Activated T-cell treated with anti-CD3 and anti-CD28 coated beads for 48 hours (primary cell): ENCODE results near the gene KRTAP1-3.
"Not testable (repeated sequence)": the region's sequence is repeated elsewhere in the genome, so short reads cannot be mapped to it uniquely, and the experiment has no call there.

Experiments
- DNase-seq: peaks from one replicate; pipeline ENCODE4 v3.0.0-alpha.2; 2020; ENCODE audit warnings: low read depth

Gene KRTAP1-3

DNA sequence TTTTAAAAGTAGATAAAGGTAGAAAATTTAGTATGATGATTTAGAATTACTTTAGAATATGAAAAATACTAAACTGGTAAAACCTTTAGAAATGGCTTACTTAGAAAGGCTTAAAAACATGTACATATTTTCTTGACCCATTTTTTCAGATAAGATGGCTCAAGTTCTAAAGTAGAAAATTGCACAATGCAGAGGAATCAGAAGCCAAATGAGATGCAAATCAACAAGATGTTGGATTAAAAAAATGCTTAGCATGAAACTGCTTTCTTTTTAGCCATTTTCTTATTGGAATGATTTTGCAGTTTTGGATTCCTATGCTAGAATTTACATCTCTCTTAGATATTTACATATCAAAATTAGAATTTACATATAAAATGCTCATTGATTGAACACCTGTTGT lies 24.2 kb downstream of the KRTAP1-3 start:
- DNase-seq, result no peak

DNA sequence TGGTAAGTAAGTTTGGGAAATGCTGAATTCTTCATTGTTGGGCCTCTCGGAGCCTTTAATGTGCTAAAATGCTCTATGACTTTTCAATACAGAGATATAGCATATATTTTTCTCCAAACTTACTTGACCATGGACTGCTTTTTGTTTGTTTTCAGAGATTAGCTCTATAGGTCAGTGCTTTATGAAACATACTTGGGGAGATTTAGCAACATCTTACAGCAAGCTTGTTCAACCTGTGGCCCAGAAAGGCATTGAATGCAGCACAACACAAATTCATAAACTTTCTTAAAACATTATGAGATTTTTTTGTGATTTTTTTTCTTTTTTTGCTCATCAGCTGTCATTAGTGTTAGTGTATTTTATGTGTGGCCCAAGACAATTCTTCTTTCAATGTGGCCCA lies 24.7 kb downstream of the KRTAP1-3 start:
- DNase-seq, result no peak

DNA sequence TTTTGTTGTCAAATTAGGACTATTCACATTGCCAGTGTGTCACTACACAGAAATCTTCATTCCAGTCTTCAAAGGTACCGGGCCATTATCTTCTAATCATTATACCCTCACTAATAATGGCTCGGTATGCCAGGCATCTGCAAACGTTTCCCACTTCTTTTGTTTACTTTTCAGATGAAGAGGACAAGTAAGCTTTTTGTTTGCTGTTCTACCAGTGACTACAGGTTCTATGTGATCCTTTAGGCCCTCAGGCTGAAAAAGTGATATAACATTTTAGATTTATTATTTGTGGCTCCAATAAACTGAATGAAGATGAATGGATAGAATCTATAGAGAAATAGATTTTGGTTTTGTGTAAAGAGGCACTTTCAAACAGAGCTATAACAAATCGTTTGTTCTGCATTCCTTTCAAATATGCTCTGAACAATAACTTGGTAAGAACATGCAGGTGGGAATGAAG lies 25.3 kb downstream of the KRTAP1-3 start:
- no peak for DNase-seq

DNA sequence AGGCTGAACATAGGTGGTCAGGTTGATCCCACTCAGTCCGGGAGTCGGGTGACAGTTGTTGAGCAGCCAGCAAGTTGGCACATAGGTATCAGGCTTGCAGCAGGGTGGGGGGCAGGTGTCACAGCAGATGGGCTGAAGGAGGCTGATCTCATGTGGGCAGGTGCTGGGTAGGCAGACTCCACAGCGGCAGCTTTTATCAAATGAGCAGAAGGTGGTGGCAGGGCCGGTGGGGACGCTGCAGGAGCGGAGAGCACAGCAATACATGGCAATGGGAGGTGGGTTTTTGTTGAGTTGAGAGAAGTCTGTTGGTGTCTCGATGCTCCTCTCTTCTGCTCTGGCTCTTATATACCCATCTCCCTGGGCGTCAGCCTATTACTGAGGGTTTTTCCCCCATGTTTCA lies 25.9 kb downstream of the KRTAP1-3 start, which contains the start of gene KRTAP3-1:
Gene KRTAP3-1, minus strand, starts transcription at position 318 of the 400 bp plus-strand sequence. Its CDS starts 54 bp downstream, at position 264.
- no peak for DNase-seq

DNA sequence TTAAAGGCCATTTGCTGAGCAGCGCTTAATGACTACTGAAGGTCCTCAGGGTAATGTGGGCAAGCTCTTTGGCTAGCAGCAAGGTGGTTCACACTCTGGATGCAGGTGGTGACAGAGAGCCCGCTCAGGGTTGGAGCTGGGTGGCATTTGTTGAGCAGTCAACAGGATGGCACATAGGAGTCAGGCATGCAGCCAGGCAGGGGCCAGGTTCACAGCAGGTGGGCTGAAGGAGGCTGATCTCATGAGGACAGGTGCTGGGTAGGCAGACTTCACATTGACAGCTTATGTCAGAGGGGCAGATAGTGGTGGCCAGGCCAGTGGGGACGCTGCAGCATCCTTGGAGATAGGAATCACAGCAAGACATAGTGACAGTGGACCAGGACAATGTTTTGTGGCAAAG lies 30.3 kb downstream of the KRTAP1-3 start:
- DNase-seq, result no peak

DNA sequence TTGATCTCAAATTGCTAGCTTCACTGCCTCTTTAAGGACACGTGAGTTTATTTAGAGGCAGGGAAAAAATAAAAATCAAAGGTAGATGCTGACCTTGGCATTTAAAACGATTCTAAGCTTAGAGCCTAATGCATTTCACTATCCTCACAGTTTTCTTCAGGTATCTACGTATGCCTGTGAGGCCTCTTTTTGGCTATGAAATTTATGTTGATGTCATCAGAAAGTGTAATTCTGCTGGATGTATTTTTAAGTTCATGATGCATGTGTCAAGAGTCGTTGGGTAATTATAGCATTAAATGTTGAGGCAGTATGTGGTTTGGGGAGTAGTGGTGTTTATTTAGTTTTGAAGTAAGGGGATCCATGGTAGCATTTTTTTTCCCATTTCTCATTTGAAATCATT lies 30.7 kb downstream of the KRTAP1-3 start:
- DNase-seq, result no peak

DNA sequence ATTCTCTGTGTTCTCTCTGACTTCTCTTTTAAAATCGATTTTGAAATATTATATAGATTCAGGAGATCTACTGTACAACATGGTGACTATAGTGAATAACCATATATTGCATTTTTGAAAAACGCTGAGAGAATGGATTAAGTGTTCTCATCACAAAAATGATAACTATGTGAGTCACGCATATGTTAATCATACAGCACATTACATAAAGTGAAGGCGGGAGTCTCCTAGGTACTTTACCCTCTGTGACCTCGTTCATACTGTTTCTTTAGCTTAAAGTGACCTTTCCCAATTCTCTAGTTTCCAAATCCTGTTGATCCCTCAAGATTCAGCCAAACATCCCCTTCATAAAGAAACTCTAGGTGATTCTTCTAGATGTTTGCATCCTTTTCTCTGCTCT lies 31.9 kb downstream of the KRTAP1-3 start:
- no peak for DNase-seq

DNA sequence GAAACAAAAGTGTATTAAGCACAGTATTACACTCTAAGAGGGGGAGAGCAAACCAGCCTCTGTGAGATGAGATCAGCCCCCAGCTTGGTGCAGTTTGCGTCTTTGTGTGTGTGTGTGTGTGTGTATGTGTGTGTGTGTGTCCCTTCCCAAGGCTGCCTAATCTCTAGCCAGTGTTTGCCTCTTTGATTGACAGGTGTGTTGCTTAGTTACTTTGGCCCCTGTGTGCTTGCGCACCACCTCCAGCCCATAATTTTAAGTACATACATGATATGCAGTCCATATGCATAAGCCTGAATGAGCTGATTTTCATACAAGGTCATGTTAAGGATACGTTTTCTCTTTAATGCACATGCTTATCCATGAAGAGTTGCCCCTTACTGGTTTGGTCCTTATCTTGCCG lies 32.9 kb downstream of the KRTAP1-3 start:
- DNase-seq, result no peak

DNA sequence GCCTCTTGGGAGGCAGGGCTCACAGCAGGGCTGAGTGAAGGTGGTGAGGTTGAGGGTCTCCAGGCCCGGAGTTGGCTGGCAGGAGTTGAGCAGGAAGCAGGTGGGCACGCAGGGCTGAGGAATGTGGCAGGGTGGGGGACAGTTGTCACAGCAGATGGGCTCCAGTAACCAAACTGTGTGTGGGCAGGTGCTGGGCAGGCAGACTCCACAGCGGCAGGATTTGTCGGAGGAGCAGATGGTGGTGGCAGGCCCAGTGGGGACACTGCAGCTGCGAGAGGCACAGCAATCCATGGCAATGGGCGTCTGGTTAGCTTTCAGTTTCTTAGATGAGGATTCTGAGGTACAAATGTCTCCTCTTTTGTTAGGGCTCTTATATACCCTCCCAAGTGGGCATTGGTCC lies 35.1 kb downstream of the KRTAP1-3 start, which contains the start of gene KRTAP3-2:
Gene KRTAP3-2, minus strand, starts transcription at position 344 of the 400 bp plus-strand sequence. Its CDS starts 53 bp downstream, at position 291.
- not testable (repeated sequence) for DNase-seq

DNA sequence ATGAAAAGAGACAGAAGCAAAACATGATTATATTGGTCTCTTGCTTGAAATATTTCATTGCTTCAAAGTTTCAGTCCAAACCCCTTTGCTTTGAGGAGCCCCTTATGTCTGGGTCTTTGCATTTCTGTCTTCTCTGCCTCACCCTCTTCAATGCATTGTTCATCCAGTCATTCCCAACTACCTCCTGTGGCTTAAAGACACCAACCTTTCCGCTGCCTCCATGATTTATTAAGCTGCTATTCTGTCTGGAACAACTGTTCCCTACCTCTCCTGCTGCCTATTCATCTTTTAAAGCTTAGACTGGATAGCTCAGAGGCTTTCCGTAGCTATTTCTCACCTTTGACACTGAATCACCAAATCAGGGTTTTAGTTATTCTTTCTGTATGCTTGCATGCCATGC lies 37.3 kb downstream of the KRTAP1-3 start:
- DNase-seq, result no peak

DNA sequence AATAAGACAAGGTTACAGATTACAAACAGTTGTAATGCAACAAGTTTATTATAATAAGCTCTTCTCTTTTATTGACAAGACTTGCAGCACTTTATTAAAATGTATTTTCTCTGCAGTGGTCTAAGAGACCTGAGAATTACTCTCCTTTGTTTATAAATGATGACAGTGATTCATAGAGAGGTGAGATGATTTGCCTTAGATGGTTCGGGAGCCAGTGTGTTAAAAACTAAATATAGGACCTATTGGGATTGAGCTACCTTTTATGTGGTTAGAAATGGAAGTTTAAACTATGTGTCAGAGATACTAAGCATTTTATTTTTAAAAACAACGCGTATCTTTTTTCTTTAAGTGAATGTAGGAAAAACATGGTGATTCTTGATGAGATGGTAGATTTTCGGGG lies 37.8 kb downstream of the KRTAP1-3 start:
- no peak for DNase-seq

DNA sequence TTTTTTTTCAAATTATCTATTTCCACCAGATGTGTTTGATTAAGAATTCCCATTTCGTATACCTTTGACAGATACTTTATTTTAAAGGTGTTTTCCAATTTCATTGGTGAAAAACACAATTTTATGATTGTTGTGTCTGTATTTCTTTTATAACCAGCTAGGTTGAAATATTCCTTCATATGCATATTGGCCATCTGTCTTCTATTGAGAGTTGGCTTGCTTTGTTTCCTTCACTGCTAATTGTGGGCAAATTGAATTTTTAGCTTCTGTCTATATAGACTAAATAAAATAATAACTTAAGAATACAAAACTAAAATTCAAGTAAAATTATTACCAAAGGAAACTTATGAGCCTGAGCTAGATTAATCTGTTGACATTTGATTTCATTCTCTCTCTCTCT lies 39.6 kb downstream of the KRTAP1-3 start:
- DNase-seq, result no peak

DNA sequence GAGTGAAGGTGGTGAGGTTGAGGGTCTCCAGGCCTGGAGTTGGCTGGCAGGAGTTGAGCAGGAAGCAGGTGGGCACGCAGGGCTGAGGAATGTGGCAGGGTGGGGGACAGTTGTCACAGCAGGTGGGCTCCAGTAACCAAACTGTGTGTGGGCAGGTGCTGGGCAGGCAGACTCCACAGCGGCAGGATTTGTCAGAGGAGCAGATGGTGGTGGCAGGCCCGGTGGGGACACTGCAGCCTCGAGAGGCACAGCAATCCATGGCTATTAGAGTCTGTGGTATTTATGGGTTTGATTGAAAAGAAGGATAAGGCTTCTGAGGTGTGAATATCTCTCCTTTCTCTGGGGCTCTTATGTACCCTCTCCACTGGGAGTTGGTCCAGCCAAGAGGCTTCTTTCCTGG lies 40.8 kb downstream of the KRTAP1-3 start, which contains the start of gene KRTAP3-3:
Gene KRTAP3-3, minus strand, starts transcription at position 326 of the 400 bp plus-strand sequence. Its CDS starts 67 bp downstream, at position 259.
- no peak for DNase-seq

DNA sequence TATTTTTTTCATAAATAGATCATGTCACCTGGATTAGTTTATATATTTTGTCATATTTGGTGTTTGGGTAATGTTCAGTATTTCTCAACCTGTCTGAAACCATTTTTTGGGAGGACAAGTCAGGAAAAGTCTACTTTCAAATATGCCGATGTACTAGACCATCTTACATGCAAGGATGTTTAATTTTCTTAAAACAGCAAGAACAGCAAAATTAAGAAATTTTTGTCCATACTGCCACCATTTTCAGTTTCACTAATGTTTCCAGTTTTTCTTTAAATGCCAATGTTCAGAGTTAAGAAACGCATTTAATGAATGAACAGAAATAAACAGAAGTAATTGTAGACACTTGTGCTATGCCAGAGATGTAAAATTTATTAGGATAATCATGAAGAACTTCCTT lies 41.6 kb downstream of the KRTAP1-3 start:
- no peak for DNase-seq

DNA sequence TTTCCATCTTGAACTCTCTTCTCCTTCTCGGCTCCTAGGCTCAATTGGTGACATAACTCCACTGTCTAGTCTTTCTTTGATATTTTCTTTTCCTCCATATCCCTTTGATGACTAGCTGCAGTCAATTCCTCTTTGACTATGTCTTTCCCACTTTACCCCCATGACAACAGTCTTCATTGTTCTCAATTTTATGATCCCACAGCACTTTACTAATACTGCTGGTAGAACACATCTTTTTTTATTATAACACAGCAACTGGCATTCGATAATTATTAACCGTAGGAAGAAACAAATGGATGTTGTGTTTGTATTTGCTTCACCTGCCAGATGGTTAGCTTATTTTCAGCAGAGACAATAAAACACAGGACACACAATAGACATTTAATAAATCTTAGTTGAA lies 42.0 kb downstream of the KRTAP1-3 start:
- no peak for DNase-seq

DNA sequence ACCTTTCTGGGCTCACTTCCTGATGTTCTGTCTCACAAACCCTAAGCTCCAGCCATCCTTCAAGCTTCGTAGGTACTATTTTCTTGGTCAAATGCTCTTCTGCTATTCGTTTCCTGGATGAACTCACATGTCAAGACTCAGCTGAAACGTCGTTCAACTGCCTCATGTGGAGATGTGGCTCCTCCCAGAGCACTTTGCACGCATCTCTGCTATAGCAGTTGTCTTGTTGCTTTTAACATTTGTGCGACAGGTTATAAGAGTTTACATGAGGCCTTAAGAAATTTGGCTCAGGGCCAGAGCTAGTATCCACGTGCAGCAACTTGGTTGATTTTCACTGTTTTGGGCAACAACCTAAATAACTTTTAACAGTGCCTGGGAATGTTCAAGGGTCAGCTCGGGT lies 47.8 kb downstream of the KRTAP1-3 start:
- no peak for DNase-seq

DNA sequence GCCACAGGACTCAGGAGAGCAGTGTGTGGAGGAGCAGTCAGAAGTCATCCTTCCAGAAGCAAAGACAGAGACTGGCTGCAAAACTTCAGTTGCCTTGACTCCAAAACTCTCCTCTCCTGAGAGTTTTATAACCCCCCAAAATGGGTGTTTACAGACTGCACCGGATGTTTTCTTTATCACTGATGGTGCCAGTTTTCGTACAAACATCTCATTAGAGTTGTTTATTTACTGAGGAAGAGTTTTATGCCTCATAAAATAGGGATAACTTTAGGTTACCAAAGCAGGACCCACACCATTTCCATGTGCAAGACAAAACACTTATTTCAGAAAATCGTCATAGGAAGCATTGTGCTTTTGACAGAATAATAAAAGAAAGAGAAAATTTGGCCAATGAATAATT lies 50.4 kb downstream of the KRTAP1-3 start, which contains the start of gene KRT40:
Gene KRT40, minus strand, starts transcription at position 101 of the 400 bp plus-strand sequence. Its CDS starts 53 bp downstream, at position 48.
- no peak for DNase-seq
